Stimulated activated CD8-positive, alpha-beta memory T cell treated with anti-CD3 and anti-CD28 coated beads, Interleukin-7, amount 100 ng/mL, for 24 hours (primary cell): ENCODE results near the gene SMG7.
"Not testable (repeated sequence)": the region's sequence is repeated elsewhere in the genome, so short reads cannot be mapped to it uniquely, and the experiment has no call there.

Experiments
- DNase-seq: peaks from one replicate; pipeline ENCODE4 v3.0.0-alpha.2; 2020; ENCODE audit warnings: low read depth

The SMG7 gene, protein sequence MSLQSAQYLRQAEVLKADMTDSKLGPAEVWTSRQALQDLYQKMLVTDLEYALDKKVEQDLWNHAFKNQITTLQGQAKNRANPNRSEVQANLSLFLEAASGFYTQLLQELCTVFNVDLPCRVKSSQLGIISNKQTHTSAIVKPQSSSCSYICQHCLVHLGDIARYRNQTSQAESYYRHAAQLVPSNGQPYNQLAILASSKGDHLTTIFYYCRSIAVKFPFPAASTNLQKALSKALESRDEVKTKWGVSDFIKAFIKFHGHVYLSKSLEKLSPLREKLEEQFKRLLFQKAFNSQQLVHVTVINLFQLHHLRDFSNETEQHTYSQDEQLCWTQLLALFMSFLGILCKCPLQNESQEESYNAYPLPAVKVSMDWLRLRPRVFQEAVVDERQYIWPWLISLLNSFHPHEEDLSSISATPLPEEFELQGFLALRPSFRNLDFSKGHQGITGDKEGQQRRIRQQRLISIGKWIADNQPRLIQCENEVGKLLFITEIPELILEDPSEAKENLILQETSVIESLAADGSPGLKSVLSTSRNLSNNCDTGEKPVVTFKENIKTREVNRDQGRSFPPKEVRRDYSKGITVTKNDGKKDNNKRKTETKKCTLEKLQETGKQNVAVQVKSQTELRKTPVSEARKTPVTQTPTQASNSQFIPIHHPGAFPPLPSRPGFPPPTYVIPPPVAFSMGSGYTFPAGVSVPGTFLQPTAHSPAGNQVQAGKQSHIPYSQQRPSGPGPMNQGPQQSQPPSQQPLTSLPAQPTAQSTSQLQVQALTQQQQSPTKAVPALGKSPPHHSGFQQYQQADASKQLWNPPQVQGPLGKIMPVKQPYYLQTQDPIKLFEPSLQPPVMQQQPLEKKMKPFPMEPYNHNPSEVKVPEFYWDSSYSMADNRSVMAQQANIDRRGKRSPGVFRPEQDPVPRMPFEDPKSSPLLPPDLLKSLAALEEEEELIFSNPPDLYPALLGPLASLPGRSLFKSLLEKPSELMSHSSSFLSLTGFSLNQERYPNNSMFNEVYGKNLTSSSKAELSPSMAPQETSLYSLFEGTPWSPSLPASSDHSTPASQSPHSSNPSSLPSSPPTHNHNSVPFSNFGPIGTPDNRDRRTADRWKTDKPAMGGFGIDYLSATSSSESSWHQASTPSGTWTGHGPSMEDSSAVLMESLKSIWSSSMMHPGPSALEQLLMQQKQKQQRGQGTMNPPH

DNA sequence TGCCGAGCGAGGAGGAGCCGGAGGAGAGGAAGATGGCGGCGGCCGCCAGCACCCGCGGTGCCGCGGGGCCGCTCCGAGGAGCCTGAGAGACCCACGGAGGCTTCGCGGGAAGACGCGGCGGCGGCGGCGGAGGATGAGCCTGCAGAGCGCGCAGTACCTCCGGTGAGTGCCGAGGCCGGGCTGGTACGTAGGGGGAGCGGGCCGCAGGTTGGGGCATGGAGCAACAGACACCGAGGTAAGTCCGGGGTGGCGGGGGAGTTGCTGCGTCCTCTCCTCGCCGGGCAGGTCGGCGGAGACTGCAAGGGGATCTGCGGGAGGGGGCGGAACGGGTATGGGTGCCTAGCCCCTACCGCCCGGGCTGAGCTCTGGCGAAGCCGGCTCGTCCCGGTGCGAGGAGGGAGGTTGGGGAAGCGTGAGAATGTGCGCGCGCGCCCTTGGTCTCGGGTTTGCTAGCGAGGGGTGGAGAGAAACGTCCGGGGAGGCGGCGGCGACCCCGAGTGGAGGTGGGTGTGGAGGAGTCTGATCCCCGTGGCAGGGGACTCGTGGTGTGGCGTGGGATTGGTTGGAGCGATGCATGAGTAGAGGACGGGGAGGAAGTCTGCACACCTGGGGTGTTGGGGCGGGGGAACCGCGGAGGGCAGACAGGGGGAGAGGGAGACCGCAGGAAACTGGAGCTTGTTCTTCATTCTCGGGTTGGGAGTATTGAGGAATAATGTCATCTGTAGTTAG is at the start of gene SMG7:
Gene SMG7, plus strand, starts transcription at position 12 of the 729 bp plus-strand sequence. Its CDS starts 122 bp downstream, at position 134.
- DNase-seq = peak; percentile 4

DNA sequence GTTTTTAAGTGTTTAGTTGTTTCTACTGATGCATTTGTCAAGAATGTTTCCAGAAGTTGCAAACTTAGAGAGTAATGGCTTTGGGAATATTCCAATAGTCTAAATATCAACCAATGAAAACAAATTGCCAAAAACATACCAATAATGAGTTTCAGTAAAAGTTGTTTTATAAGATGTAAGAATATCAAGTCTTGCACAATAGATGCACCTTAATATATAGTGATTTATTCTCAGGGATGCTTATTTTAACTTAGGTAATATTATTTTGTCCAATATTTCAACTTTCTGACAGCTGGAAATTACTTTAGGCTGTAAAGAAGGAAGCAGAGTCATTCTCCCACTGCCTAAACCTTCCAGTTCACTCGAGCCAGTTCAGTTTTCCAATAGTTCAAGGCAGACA is 48.8 kb upstream of the SMG7 start:
- no peak for DNase-seq

- no peak for DNase-seq
Observed at GRCh38 chr1:183424691-183425090, 47.6 kb upstream of the SMG7 start.

- DNase-seq = not testable (repeated sequence)
Observed at GRCh38 chr1:183427591-183427990, 44.7 kb upstream of the SMG7 start.

- no peak for DNase-seq
Observed at GRCh38 chr1:183431840-183432547, 40.3 kb upstream of the SMG7 start.

GRCh38 chr1:183432548-183432875 is 39.8 kb upstream of the SMG7 start:
- DNase-seq = no peak

DNA sequence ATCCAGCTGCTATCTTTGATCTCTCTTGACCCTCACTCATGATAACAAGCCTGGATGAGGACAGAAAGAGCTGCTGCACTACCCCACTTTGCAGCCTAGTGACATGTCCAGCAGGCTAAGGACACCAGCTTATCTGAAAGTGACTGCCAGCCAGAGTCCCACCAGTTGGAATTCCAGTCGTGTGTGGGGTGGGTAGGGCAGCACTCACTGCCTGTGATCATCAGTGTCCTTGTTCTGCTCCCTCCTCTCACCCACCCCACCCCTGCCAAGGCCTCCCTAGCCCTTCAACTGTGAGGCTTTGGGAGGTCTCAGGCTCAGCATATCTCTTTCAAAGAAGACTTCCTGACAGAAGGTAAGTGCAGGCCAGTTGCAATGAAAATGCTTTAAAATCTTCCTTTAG is 38.6 kb upstream of the SMG7 start:
- no peak for DNase-seq

DNA sequence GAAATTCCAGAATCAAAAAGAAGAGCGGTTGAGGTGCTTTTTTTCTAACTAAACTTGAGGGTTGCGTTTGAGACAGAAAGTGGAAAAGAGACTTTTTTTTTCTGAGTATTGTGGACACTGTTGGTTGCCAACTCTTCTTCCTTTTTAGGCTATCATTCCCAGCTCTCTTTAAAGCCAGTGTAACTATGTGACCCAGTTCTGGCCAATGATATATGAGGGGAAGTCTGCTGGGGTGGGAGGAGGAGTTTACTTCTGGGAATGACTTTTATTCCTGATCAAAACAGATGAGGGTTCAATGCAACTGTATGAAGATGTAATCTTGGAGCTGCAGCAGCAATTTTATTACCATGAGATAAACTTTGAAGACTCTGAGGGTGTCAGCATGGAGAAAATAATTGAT is 36.8 kb upstream of the SMG7 start:
- no peak for DNase-seq

GRCh38 chr1:183438060-183438459 is 34.2 kb upstream of the SMG7 start:
- no peak for DNase-seq

- no peak for DNase-seq
Observed at GRCh38 chr1:183443011-183443410, 29.3 kb upstream of the SMG7 start.

DNA sequence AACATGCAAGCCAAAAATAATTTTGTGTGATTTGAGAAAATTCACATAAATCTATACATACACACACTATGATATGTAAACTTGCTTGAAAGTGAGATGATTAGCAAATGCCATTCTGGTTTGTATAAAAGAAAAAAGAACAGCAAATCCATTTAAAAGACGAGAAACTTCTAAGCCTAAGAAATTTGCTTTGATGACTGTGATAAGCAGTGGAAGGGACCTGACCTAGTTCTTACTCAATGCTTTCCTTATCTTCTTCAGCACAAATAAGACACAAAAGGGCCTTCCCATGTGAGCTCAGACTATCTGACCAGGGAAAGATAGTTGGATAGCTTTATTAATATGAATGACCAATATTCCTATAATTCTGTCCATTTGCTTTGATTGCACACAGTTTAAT is 28.8 kb upstream of the SMG7 start:
- DNase-seq = no peak

DNA sequence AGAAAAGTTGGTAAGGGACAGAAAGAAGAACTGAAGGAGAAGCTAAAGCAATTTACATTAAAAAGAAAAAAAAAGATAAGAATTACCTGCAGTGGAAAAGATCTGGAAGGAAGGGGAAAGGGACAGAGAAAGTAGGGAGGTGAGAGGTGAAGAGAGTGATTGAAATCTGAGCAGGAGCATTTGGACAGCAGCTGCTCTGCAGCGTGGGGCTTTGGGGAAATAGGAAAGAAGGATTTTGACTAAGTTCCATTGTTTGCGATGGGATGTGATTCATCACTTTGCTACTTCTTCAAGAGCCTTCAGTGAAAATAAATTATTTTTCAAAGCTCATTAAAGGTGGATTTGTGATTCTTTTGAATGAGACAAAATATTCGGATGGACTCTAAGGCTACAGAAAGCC is 28.1 kb upstream of the SMG7 start:
- no peak for DNase-seq

- DNase-seq = no peak
Observed at GRCh38 chr1:183449223-183449770, 23.0 kb upstream of the SMG7 start.

DNA sequence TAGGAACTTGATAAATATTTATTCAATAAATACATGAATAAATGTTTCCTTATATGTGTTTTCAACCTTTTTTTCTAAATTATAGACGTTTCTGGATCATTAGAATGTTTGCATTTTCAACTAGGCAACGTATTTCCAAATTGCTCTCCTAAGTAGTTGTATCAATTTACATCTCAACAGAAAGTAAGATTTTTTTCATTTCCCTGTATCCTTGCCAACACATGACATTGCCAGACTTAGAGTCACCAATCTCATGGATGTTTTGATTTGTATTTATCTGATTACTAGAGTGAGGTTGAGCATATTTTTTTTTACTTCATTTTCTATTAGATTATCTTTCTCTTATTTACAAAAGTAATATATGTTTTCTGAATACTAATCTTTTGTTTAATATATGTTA is 22.2 kb upstream of the SMG7 start:
- DNase-seq = no peak

GRCh38 chr1:183454377-183454776 is 17.9 kb upstream of the SMG7 start:
- no peak for DNase-seq

DNA sequence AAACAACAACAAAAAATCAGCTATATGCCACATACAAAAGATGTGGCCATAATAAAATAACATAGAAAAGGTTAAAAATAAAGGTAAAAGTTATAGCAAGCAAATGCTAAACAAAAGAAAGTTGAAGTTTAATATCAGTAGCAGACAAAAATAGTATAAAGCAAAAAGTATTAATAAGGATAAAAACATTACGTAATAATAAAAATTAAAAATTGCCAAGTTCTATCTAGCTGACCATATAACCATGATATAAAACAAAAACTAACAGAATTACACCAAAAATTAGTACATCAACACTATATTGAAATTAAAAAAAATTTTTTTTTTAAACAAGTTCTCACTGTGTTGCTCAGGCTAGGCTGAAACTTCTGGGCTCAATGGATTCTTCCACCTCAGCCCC is 15.5 kb upstream of the SMG7 start:
- no peak for DNase-seq

DNA sequence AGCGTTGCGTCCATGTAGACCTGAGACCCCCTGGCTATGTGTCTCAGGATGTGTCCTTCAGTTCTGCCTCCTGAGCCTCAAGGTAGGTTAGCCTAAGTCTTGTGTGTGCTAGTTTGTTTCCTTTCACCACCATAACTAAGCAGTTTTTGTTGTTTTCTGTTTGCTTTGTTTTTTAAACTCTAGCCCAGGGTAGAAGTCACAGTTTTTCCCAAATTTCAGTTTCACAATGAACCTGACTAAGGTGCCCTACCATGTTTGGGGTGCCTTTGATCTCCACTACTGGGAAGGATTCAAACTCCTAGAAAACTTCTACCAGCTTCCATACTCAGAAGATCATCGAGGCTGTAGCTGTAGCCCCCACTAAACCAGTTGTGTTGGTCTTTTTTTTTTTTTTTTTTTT is 14.8 kb upstream of the SMG7 start:
- no peak for DNase-seq

- DNase-seq = no peak
Observed at GRCh38 chr1:183460596-183460995, 11.7 kb upstream of the SMG7 start.

DNA sequence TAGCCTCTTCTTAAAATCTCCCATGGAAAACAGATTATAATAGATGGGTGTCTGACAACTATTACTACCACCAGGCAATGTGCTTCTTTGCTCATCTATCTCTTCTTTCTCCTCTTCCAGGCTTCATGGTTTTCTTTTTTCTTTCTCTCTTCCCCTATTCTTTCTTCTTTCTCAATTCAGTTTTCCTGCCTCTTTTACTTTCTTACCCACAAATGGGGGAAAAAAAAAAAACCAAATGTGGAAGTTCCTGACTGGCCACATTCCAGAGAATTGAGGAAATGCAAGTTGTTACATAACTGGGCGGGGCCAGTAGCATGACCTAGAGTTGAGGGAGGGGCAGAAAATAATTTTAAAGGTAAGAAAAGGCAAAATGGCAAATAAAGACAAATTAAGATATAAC is 10.9 kb upstream of the SMG7 start:
- DNase-seq = no peak

DNA sequence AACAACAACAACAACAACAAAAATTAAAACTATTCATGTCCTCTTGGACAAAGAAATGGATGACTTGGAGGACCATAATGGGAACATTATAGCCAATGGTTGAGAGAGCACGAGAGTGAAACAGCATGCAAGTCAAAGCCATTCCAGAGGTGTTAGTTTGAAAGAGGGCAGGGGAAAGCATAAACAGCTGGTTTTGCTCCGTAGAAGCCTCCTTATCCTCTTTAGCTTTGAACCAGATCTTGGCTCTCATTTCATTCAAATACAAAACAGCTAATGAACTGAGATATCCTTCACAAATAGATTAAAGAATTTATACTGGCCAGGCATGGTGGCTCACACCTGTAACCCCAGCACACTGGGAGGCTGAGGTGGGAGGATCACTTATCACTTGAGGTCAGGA is 8.7 kb upstream of the SMG7 start:
- DNase-seq = no peak

GRCh38 chr1:183466781-183467180 is 5.5 kb upstream of the SMG7 start:
- no peak for DNase-seq
